Common myeloid progenitor, CD34-positive (primary cell): ENCODE results near the gene SMC1B.

Experiments
- CTCF ChIA-PET: fragments of 350-600 bp; sonication (Branson Sonifier 250); formaldehyde crosslinking; loops from one replicate; lab custom pipeline; 2021; ENCODE audit warnings: antibody characterized with exemption; lab: Charles Lee
- POLR2A ChIA-PET: fragments of 350-600 bp; sonication (Branson Sonifier 250); formaldehyde crosslinking; loops from one replicate; lab custom pipeline; 2021; ENCODE audit warnings: antibody characterized with exemption; lab: Charles Lee
- DNase-seq, 3 donors: peaks; one replicate each; pipeline versions ENCODE4 v3.0.0 to v3.0.0-alpha.2; 2013
- H3K27ac ChIP-seq, 2 experiments: 1 replicate in 1 of 2; 2 replicates in 1 of 2; pipeline ENCODE4 v1.7.0; 2013; ENCODE audit warnings: inconsistent platforms in 2 of 2, low read length in 2 of 2, mild to moderate bottlenecking in 2 of 2, low read depth in 1 of 2, moderate library complexity in 1 of 2; ENCODE audit not compliant: severe bottlenecking in 2 of 2, insufficient read depth in 1 of 2, poor library complexity in 1 of 2
- H3K27me3 ChIP-seq, 5 experiments: replicated peaks in 2 of 5; 1 replicate in 3 of 5; 2 replicates in 2 of 5; pipeline versions ENCODE4 v1.6.1 to v1.7.0; 2013; ENCODE audit warnings: low read length in 4 of 5, mild to moderate bottlenecking in 2 of 5, moderate library complexity in 2 of 5, inconsistent platforms in 1 of 5; ENCODE audit not compliant: insufficient read depth in 5 of 5, control insufficient read depth in 4 of 5
- H3K36me3 ChIP-seq, 4 experiments: 1 replicate in 2 of 4; 2 replicates in 2 of 4; pipeline versions ENCODE4 v1.6.1 to v1.7.0; 2013; ENCODE audit warnings: low read length in 3 of 4, control low read depth in 1 of 4, mild to moderate bottlenecking in 1 of 4; ENCODE audit not compliant: control insufficient read depth in 4 of 4, insufficient read depth in 4 of 4
- H3K4me1 ChIP-seq, 4 experiments: 1 replicate in 3 of 4; 2 replicates in 1 of 4; pipeline versions ENCODE4 v1.6.1 to v1.7.1; 2013; ENCODE audit warnings: low read length in 3 of 4, mild to moderate bottlenecking in 3 of 4, control low read depth in 1 of 4, inconsistent platforms in 1 of 4, moderate library complexity in 1 of 4; ENCODE audit not compliant: control insufficient read depth in 4 of 4, insufficient read depth in 4 of 4; ENCODE audit errors: control extremely low read depth in 1 of 4
- H3K4me3 ChIP-seq, 7 experiments: 1 replicate in 4 of 7; 2 replicates in 3 of 7; pipeline versions ENCODE4 v1.5.1 to v1.7.0; 2013; ENCODE audit warnings: mild to moderate bottlenecking in 7 of 7, low read length in 6 of 7, moderate library complexity in 6 of 7, inconsistent platforms in 2 of 7, low read depth in 2 of 7, control low read depth in 1 of 7; ENCODE audit not compliant: insufficient read depth in 4 of 7, control insufficient read depth in 1 of 7; ENCODE audit errors: extremely low read depth in 1 of 7
- H3K9me3 ChIP-seq, 5 experiments: 1 replicate in 4 of 5; 2 replicates in 1 of 5; pipeline versions ENCODE4 v1.6.1 to v1.7.1; 2013; ENCODE audit warnings: low read length in 4 of 5, mild to moderate bottlenecking in 2 of 5, inconsistent platforms in 1 of 5, low read depth in 1 of 5, moderate library complexity in 1 of 5; ENCODE audit not compliant: control insufficient read depth in 4 of 5, insufficient read depth in 2 of 5; ENCODE audit errors: control extremely low read depth in 1 of 5
- WGBS: methylation state at CpG from one replicate; pipeline ENCODE4 v1.1.5; 2013; ENCODE audit not compliant: insufficient coverage; 5-methylcytosine and 5-hydroxymethylcytosine counted together

Gene SMC1B

DNA sequence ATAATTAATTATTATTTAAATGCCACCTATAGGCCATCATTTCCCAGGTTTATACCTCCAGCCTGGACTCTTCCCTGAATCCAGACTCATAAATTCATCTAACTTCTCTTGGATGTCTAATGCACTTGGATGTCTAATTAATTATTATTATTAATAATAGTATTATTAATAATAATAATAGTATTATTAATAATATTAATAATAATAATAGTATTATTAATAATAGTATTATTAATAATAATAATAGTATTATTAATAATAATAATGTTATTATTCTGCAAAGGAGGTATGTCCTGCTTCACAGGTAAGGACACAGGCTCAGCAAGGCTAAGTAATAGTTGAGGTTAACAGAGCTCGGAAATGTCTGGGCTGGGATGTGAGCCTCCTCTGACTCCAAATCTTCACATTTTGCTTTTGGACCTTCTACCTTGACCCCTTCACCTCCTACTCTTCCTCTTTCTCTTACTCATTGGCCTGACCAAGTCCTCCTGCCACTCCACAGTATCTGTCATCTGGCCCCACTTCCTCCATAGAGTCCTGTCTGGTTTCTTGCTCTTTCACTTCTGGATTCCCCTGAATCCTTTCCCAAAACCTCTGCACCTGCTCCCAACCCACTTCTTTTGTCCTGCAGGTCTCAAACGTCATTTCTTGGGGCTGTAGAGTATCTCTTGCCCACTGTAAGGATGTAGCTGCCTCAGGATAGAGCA, 8.1 kb upstream of the SMC1B start:
- CTCF ChIA-PET: interaction anchor here (2.7 kb wide), 1 partner anchor 11 kb away, joined by 12 read pairs; no protein-coding TSS in a partner anchor

GRCh38 chr22:45420539-45420938, 7.1 kb upstream of the SMC1B start:
- no peak for DNase-seq
- 92% methylated on average over 2 of the region's 2 CpGs for WGBS
- CTCF ChIA-PET: interaction anchor here (1.0 kb wide), 1 partner anchor 77 kb away, joined by 5 read pairs; no protein-coding TSS in a partner anchor
- H3K4me1 ChIP-seq: no peaks in the 10 kb centered on the region
- POLR2A ChIA-PET: no interaction called here
- H3K27me3 ChIP-seq: no peaks in the 10 kb centered on the region
- H3K27ac ChIP-seq: no peak overlapping the region
- peaks cover 0 to 12% (median 3%) of the 10 kb centered on the region in 4 experiments for H3K36me3 ChIP-seq
- H3K9me3 ChIP-seq: no peaks in the 10 kb centered on the region
- no peak overlapping the region for H3K4me3 ChIP-seq

More for the DNA sequence above, 8.1 kb upstream of the SMC1B start:
- Histone ChIP-seq H3K27ac (no peak overlapping the region), H3K36me3 (peaks cover 0 to 12% (median 3%) of the 10 kb centered on the region in 4 experiments), H3K4me3 (no peak overlapping the region), H3K4me1 (no peaks in the 10 kb centered on the region), H3K27me3 (no peaks in the 10 kb centered on the region), H3K9me3 (no peaks in the 10 kb centered on the region)
- no peak for DNase-seq
- WGBS: 92% methylated on average over 2 of the region's 2 CpGs
- POLR2A ChIA-PET: no interaction called here

DNA sequence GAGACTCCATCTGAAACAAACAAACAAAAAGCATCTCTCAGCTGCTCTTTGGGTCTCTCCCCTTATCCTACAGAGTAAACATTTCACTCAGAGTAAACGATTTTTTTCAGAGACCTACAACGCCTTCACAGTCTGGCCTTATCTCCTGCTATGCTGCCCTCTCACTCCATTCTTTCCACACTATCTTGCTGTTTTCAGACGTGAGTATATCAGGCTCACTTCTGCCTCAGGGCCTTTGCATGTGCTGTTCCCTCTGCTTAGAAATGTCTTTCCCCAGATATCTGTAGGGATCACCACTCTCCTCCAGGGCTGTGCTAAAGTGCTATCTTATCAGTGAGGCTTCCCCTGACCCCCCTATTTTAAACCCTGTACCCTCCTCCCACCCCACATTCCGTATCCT, 6.6 kb upstream of the SMC1B start:
- CTCF ChIA-PET: interaction anchor here (1.0 kb wide), 1 partner anchor 76 kb away, joined by 5 read pairs; no protein-coding TSS in a partner anchor
- POLR2A ChIA-PET: no interaction called here
- no peaks in the 10 kb centered on the region for H3K27me3 ChIP-seq
- DNase-seq: no peak
- WGBS: 98% methylated on average over 4 of the region's 4 CpGs
- no peak overlapping the region for H3K4me3 ChIP-seq
- no peak overlapping the region for H3K27ac ChIP-seq
- no peaks in the 10 kb centered on the region for H3K4me1 ChIP-seq
- H3K9me3 ChIP-seq: no peaks in the 10 kb centered on the region
- peaks cover 0 to 12% (median 3%) of the 10 kb centered on the region in 4 experiments for H3K36me3 ChIP-seq

DNA sequence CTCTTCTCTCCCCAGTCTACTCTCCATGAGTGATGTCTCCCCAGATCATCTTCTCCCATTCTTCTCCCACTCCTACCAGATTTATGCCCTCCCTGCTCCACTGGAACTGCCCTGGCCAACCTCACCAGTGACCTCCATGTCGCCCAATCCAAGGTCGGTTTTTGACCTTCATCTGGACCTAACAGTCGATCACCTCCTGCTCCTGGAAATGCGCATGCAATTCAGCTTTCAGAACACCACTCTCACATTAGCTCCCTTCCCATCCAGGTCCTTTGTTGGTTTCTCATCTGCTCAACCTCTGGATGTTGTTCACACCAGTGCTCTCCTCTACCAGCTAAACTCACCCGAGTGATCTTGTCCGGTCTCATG, 5.4 kb upstream of the SMC1B start:
- ChIA-PET POLR2A (interaction anchor here (0.6 kb wide), 1 partner anchor 44 kb away, joined by 3 read pairs; no protein-coding TSS in a partner anchor), CTCF (interaction anchor here (0.8 to 1.3 kb wide), 2 partner anchors 11 to 34 kb away, joined by 3 read pairs; no protein-coding TSS in a partner anchor)
- peaks cover 0 to 5% (median 4%) of the 10 kb centered on the region in 4 experiments for H3K4me1 ChIP-seq
- no peak overlapping the region for H3K27ac ChIP-seq
- H3K36me3 ChIP-seq: peaks cover 0 to 12% (median 3%) of the 10 kb centered on the region in 4 experiments
- no peaks in the 10 kb centered on the region for H3K27me3 ChIP-seq
- WGBS: 90% methylated on average over 5 of the region's 6 CpGs
- DNase-seq: no peak
- H3K9me3 ChIP-seq: no peaks in the 10 kb centered on the region
- H3K4me3 ChIP-seq: no peak overlapping the region

DNA sequence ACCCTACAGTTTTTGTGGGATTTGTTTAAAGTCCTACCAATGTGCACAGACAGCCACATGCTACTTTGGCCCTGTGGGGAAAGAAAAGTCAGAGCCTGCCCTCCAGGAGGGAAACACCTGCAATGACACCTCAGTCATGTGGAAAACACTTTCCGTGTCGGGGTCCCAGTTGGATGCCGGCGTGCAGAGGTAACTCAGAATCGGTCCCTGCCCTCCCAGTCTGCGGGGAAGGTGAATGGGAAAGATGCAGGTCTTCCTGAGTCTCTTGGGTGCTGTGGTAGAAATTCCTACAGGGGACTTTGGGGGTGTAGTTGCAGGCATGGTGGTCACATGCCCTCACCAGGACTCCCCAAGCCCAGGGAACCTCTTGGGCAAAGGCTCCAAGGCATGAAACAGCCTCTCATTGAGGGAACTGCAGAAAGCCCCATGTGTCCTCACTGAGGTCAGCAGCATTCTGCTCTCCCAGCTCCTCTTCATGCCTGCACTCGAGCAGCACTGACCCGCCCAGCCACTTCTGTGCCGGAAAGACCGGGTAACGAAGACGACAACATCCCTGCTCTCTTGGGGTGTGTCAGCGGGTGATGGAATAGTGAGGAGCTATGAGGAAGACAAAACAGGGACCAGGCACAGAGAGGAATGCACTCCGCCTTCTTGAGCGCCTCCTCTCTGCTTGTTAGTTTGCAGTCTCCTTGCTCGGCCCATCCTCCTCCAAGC, 4.8 kb upstream of the SMC1B start:
- Histone ChIP-seq H3K27ac (no peak overlapping the region), H3K36me3 (peaks cover 0 to 12% (median 3%) of the 10 kb centered on the region in 4 experiments), H3K9me3 (no peaks in the 10 kb centered on the region), H3K4me3 (no peak overlapping the region), H3K4me1 (peaks cover 0 to 10% (median 7%) of the 10 kb centered on the region in 4 experiments), H3K27me3 (no peaks in the 10 kb centered on the region)
- POLR2A ChIA-PET: no interaction called here
- CTCF ChIA-PET: interaction anchor here (0.6 to 1.3 kb wide), 2 partner anchors 34 to 126 kb away, joined by 3 read pairs; no protein-coding TSS in a partner anchor
- no peak for DNase-seq
- WGBS: 94% methylated on average over 13 of the region's 16 CpGs

DNA sequence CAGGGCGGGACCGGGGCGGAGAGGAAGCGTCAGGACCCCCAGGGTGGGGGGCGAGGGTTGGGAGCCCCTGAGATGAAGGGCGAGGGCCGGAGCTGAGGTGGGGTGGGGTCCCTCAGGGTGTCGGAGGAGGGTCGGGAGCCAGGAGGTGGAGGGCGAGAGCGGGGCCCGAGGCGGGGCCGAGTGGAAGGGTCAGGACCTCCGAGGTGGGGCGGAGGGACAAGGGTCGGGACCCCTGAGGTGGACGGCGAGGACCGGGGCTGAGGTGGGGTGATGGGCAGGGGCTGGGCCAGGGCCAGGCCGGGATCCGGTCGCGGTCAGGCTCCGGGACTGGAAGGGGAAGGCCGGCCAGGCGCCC, 409 bp downstream of the SMC1B start:
- Histone ChIP-seq H3K27me3 (no peaks in the 10 kb centered on the region), H3K4me3 (peak overlapping the region in 3 of 7 experiments; percentile 32 to 64 (median 52)), H3K27ac (no peak overlapping the region), H3K4me1 (peaks cover 0 to 14% (median 9%) of the 10 kb centered on the region in 4 experiments), H3K9me3 (no peaks in the 10 kb centered on the region), H3K36me3 (peaks cover 0 to under 1% (median 0%) of the 10 kb centered on the region in 4 experiments)
- 86% methylated on average over 19 of the region's 27 CpGs for WGBS
- POLR2A ChIA-PET: no interaction called here
- DNase-seq: no peak
- CTCF ChIA-PET: interaction anchor here (1.4 to 1.7 kb wide), 3 partner anchors 21 to 77 kb away, joined by 3 to 4 read pairs (median 4); no protein-coding TSS in a partner anchor
